Mucosa of rectum (tissue), 2 donors: Measurements from ENCODE around the gene APBA3.

Experiments
- H3K27ac ChIP-seq, 2 donors: one replicate each; pipeline ENCODE4 v1.7.0; 2013; ENCODE audit warnings: inconsistent platforms in 2 of 2, low read depth in 2 of 2, low read length in 2 of 2
- H3K27me3 ChIP-seq, 2 donors: one replicate each; pipeline ENCODE4 v1.7.0; 2013; ENCODE audit warnings: low read length in 2 of 2; ENCODE audit not compliant: control insufficient read depth in 2 of 2, insufficient read depth in 2 of 2
- H3K36me3 ChIP-seq, 2 donors: one replicate each; pipeline ENCODE4 v1.7.0; 2013; ENCODE audit warnings: low read length in 2 of 2; ENCODE audit not compliant: control insufficient read depth in 2 of 2, insufficient read depth in 2 of 2
- H3K4me1 ChIP-seq, 2 donors: one replicate each; pipeline ENCODE4 v1.7.0; 2013; ENCODE audit warnings: low read length in 2 of 2, mild to moderate bottlenecking in 1 of 2; ENCODE audit not compliant: control insufficient read depth in 2 of 2, insufficient read depth in 2 of 2
- H3K4me3 ChIP-seq, 2 donors: one replicate each; pipeline ENCODE4 v1.7.0; 2013; ENCODE audit warnings: low read length in 2 of 2
- H3K9ac ChIP-seq, 2 donors: one replicate each; pipeline ENCODE4 v1.7.0; 2013; ENCODE audit warnings: low read length in 2 of 2, low read depth in 1 of 2, mild to moderate bottlenecking in 1 of 2
- H3K9me3 ChIP-seq, 2 donors: one replicate each; pipeline ENCODE4 v1.7.0; 2013; ENCODE audit warnings: low read length in 2 of 2; ENCODE audit not compliant: control insufficient read depth in 2 of 2
- donor health status: healthy.
- donor health status: Normal muscosa, but diverticular disease.

APBA3 gene

DNA sequence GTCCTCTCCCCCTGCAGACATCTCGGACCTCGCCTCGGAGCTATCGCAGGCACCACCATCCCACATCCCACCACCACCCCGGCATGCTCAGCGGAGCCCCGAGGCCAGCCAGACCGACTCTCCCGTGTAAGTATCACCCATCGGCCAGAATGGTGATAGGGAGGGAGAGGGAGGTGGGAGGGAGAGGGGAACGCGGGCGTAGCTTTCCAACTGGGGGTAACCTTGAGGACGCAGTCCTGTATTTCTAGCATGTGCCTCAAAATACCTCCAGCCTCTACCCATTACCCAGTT lies 27.2 kb downstream of the APBA3 start:
- H3K9me3 ChIP-seq: no peaks in the 10 kb centered on the region
- no peaks in the 10 kb centered on the region for H3K4me1 ChIP-seq
- no peak overlapping the region for H3K4me3 ChIP-seq
- no peak overlapping the region for H3K9ac ChIP-seq
- H3K27ac ChIP-seq: no peak overlapping the region
- H3K27me3 ChIP-seq: no peaks in the 10 kb centered on the region
- H3K36me3 ChIP-seq: peaks cover 54 to 55% of the 10 kb centered on the region in 2 donors

DNA sequence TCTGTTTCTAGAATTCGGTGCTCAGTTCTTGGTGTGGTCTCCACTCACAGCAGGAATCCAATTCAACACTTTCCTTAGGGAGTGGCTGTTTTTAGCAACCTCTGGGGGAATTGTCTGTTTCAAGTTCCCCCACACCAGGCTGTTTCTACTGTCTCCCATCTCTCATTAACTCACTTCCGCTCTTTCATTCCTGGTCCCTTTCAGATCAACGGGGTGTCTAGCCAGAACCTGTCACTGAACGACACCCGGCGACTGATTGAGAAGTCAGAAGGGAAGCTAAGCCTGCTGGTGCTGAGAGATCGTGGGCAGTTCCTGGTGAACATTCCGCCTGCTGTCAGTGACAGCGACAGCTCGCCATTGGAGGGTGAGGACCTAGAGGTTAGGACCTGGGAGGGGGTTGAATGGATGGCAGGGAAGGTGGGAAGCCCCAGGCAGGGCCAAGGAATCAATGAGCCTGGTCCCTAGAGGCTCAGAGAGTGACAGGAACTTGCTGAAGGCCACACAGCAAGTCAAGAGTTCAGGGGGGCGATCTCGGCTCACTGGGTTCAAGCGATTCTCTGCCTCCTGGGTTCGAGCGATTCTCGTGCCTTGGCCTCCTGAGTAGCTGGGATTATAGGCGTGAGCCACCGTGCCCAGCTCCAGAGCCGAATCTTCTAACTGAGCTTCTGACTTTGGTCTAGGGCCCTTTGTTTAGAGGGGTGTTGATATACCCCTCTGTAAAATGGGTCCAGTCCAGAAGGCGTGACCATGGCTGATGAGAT lies 27.8 kb downstream of the APBA3 start:
- no peaks in the 10 kb centered on the region for H3K9me3 ChIP-seq

DNA sequence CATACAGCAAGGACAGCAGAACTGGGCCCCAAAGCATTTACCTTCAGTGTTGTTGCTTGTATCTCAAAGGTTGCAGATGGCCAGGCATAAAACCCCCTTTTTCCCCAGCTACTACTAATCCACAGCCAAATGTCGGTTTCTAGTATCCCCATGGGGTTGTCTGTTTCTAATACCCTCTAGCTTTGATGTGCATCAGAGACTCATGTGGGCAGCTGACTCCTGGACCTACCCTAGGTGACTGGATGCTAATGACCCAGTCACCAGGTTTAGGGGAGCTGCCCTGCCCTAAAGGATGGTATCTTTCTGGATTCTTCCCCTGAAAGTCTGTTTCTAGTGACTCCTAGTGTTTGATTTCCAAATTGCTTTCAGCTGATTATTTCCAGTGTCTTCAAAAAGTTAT lies 29.4 kb downstream of the APBA3 start:
- Histone ChIP-seq H3K36me3 (peaks cover 36% of the 10 kb centered on the region in 2 donors), H3K4me3 (no peak overlapping the region), H3K27me3 (no peaks in the 10 kb centered on the region), H3K9ac (no peak overlapping the region), H3K9me3 (no peaks in the 10 kb centered on the region), H3K4me1 (peaks cover 0 to 3% of the 10 kb centered on the region in 2 donors), H3K27ac (no peak overlapping the region)

More for the DNA sequence above, 27.8 kb downstream of the APBA3 start:
- no peaks in the 10 kb centered on the region for H3K4me1 ChIP-seq
- H3K36me3 ChIP-seq: peaks cover 51 to 52% of the 10 kb centered on the region in 2 donors
- H3K27me3 ChIP-seq: no peaks in the 10 kb centered on the region
- H3K27ac ChIP-seq: no peak overlapping the region
- no peak overlapping the region for H3K9ac ChIP-seq
- H3K4me3 ChIP-seq: no peak overlapping the region

DNA sequence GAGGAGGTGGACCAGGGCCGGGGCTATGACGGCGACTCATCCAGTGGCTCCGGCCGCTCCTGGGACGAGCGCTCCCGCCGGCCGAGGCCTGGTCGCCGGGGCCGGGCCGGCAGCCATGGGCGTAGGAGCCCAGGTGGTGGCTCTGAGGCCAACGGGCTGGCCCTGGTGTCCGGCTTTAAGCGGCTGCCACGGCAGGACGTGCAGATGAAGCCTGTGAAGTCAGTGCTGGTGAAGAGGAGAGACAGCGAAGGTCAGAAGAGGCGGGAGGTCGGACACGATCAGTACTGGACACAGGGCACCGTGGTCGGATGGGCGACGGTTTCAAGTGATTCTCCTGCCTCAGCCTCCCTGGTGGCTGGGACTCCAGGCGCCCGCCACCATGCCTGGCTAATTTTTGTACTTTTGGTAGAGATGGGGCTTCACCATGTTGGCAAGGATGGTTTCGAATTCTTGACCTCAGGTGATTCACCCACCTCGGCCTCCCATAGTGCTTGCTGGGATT lies 31.0 kb downstream of the APBA3 start:
- Histone ChIP-seq H3K4me1 (peaks cover 5 to 8% of the 10 kb centered on the region in 2 donors), H3K9me3 (no peaks in the 10 kb centered on the region), H3K4me3 (no peak overlapping the region), H3K27me3 (no peaks in the 10 kb centered on the region), H3K27ac (no peak overlapping the region), H3K9ac (no peak overlapping the region), H3K36me3 (peaks cover 29% of the 10 kb centered on the region in 2 donors)

DNA sequence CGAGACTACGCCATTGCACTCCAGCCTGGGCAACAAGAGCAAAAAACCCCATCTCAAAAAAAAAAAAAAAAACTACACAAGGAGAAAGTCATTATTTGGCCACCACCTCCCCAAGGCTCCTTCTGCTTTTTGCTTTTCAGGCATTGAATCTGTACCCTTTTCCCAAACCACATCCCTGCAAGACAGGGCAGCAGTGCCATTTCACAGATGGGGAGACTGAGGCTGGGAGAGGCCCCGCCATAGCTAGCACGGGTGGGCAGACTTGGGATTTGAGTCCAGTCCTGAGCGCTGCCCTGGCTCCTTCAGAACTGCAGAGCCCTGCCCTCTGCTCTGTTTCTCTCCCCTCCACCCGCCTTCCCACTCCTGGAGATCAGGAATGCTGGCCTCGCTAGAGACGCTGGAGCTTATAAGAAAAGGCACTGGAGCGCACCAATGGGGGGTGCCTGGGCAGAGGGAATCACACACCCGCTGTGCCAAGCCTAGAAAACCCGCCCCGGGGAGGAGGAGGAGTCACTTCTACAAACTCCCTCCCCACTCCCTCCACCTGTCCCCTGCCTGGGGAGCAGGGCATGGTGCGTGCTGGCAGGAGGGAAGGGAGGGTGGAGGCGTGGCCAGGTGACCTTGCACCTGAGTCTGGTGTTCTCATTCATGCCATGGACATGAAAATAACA lies 35.7 kb downstream of the APBA3 start:
- Histone ChIP-seq H3K9me3 (no peaks in the 10 kb centered on the region), H3K36me3 (peaks cover 7 to 8% of the 10 kb centered on the region in 2 donors), H3K27ac (peak overlapping the region; percentile 63 to 81), H3K27me3 (no peaks in the 10 kb centered on the region), H3K4me3 (no peak overlapping the region), H3K9ac (peak overlapping the region in 1 of 2 donors; percentile 32), H3K4me1 (peaks cover 23 to 24% of the 10 kb centered on the region in 2 donors)

DNA sequence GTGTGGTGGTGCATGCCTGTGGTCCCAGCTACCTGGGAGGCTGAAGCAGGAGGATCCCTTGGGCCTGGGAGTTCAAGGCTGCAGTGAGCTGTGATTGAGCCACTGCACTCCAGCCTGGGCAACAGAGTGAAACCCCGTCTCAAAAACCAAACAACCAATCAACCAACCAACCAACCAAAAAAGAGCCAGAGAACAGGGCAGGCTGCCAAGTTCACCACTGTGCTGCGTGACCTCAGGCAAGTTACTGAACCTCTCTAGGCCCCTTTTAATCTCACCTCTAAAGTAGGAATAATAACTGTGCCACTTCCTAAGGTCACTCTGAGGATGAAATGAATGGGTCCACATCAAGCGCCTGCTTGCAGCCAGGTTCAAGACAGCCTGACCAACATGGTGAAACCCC lies 36.4 kb downstream of the APBA3 start:
- Histone ChIP-seq H3K4me1 (peaks cover 26% of the 10 kb centered on the region in 2 donors), H3K27me3 (peaks cover 0 to 2% of the 10 kb centered on the region in 2 donors), H3K27ac (peak overlapping the region in 1 of 2 donors; percentile 63)

DNA sequence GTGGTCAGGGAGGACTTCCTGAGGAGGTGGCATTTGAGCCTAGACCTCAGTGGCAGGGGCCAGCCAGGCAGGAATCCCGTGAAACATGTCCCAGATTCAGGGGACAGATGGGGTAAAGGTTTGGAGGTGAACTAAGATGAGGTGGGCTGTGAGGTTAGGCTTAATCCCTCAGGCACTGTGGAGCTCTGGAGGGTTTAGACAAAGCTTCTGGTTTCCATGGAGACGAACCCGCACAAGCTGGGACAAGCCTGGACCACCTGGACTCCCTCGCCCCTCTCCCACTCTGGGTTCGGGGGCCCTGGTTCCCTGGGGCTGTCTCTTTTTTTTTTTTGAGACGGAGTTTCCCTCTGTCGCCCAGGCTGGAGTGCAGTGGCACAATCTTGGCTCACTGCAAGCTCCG lies 37.6 kb downstream of the APBA3 start:
- H3K4me1 ChIP-seq: peaks cover 28 to 33% of the 10 kb centered on the region in 2 donors
- H3K27ac ChIP-seq: peak overlapping the region; percentile 38 to 44
- no peaks in the 10 kb centered on the region for H3K36me3 ChIP-seq
- no peak overlapping the region for H3K9ac ChIP-seq
- no peaks in the 10 kb centered on the region for H3K9me3 ChIP-seq
- no peak overlapping the region for H3K4me3 ChIP-seq
- peaks cover 0 to 6% of the 10 kb centered on the region in 2 donors for H3K27me3 ChIP-seq

More for the DNA sequence above, 36.4 kb downstream of the APBA3 start:
- peaks cover 4 to 5% of the 10 kb centered on the region in 2 donors for H3K36me3 ChIP-seq
- no peak overlapping the region for H3K4me3 ChIP-seq
- H3K9ac ChIP-seq: no peak overlapping the region
- H3K9me3 ChIP-seq: no peaks in the 10 kb centered on the region

DNA sequence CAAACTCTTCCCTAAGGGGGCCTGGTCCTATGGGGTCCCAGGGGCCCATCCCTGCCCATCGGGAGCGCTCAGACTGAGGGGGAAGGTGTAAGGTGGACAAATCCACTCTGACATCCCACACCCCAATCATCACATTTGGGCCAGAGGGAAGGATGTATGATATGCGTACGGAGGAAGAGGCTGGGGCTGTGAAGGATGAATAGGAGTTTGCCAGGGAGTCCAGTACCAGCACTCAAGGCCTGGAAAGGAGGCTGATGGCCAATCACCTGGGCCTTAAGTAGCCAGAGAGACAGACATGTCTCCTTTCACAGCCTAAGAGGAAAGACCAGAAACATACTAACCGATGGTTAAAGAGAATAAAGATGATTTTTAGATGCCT lies 38.4 kb downstream of the APBA3 start:
- Histone ChIP-seq H3K4me1 (peaks cover 28 to 37% of the 10 kb centered on the region in 2 donors), H3K36me3 (no peaks in the 10 kb centered on the region), H3K27me3 (peaks cover 0 to 6% of the 10 kb centered on the region in 2 donors), H3K9me3 (no peaks in the 10 kb centered on the region), H3K9ac (peak overlapping the region in 1 of 2 donors; percentile 15), H3K27ac (peak overlapping the region; percentile 71 to 91), H3K4me3 (peak overlapping the region; percentile 41 to 55)

DNA sequence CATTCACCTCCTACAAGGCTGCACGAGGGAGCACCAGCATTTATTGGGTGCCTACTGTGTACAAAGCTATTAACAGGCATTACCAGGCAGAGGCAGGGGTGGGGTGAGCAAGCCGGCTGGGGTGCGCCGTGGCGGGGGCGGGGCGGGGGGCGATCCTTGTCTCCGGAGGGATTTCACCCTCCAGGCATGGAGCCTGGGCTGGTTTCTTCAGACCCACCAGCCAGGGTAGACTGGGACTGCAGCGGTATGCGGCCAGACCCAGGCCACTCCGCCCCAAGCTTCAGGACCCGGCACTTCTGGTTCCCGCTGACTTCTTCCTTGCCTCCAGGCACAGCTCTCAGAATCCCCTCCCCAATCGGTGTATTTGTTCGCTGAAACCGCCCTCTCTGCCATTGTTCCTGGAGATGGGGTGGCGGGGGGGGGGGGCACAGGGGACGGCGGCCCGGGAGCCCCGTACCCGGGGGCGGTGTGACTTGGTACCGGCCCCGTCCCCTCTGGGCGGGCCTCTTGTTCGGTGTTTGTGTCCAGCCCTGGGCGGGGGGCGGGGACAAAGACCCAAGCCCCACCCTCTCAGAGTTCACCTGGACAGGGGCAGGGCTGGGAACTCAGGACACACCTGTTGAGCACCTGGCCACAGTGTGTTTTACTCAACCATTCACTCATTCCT lies 38.9 kb downstream of the APBA3 start:
- Histone ChIP-seq H3K27me3 (peaks cover 0 to 6% of the 10 kb centered on the region in 2 donors), H3K4me1 (peaks cover 28 to 37% of the 10 kb centered on the region in 2 donors), H3K27ac (peak overlapping the region; percentile 91 to 94), H3K4me3 (peak overlapping the region; percentile 80 to 92), H3K9me3 (no peaks in the 10 kb centered on the region), H3K36me3 (no peaks in the 10 kb centered on the region), H3K9ac (peak overlapping the region; percentile 84 to 93)
